PC-9 (cell line): Measurements from ENCODE around the gene ASXL1.

Experiments used
- CTCF ChIP-seq: fragments of 200-600 bp; sonication (generic); conservative IDR thresholded peaks from 2 replicates; pipeline ENCODE4 v1.6.1; 2017; ENCODE audit warnings: mixed run types, antibody characterized with exemption, mild to moderate bottlenecking, moderate library complexity
- EZH2 ChIP-seq: fragments of 200-600 bp; sonication (generic); IDR thresholded peaks from 2 replicates; pipeline ENCODE4 v1.8.0; 2017; ENCODE audit warnings: antibody characterized with exemption, low read depth

- TF ChIP-seq CTCF (no peak), EZH2 (no peak)
Measured at GRCh38 chr20:32397567-32398084, 39.5 kb downstream of the ASXL1 start.
